Measurements from ENCODE around the gene SEC24D.

The SEC24D gene

GRCh38 chr4:118711052-118711451, 124.9 kb downstream of the SEC24D start:
- CTCF ChIA-PET = no interaction called here
- no peak overlapping the region for H3K27ac ChIP-seq
- no peak for DNase-seq (ENCODE audit: low spot score)
- TF ChIP-seq CTCF (conservative IDR thresholded peaks at IDR 0.05; ENCODE audit: low read depth) = no peak
- POLR2A ChIA-PET (ENCODE audit: low non-redundant PET) = no interaction called here

- DNase-seq (ENCODE audit: low spot score) = no peak
- no peak overlapping the region for H3K27ac ChIP-seq
- ChIA-PET CTCF (interaction anchor here (0.6 kb wide), 1 partner anchor 135 kb away, joined by 5 read pairs; no protein-coding TSS in a partner anchor), POLR2A (ENCODE audit: low non-redundant PET) (no interaction called here)
- TF ChIP-seq CTCF (conservative IDR thresholded peaks at IDR 0.05; ENCODE audit: low read depth) = no peak
Observed at GRCh38 chr4:118703118-118703517, 132.8 kb downstream of the SEC24D start.

- H3K27ac ChIP-seq = peak within 1 kb of the TSS; percentile 86
- CTCF ChIA-PET = interaction anchor here (0.6 to 0.7 kb wide), 2 partner anchors 283 to 339 kb away, joined by 3 read pairs; no protein-coding TSS in a partner anchor
- TF ChIP-seq CTCF (conservative IDR thresholded peaks at IDR 0.05; ENCODE audit: low read depth) = no peak
- POLR2A ChIA-PET (ENCODE audit: low non-redundant PET) = interaction anchor here (0.6 kb wide), 1 partner anchor 528 kb away, joined by 3 read pairs; no protein-coding TSS in a partner anchor
- DNase-seq (ENCODE audit: low spot score) = peak; percentile 80
Observed at GRCh38 chr4:118684873-118685811, 150.8 kb downstream of the SEC24D start, which contains the start of gene METTL14. Gene METTL14 (plus strand): TSS chr4:118685392. CDS start chr4:118685535, 143 bp downstream.

GRCh38 chr4:118683513-118683912, 152.4 kb downstream of the SEC24D start:
- ChIA-PET POLR2A (ENCODE audit: low non-redundant PET) (no interaction called here), CTCF (no interaction called here)
- no peak for TF ChIP-seq CTCF (conservative IDR thresholded peaks at IDR 0.05; ENCODE audit: low read depth)
- DNase-seq (ENCODE audit: low spot score) = peak; percentile 4
- no peak overlapping the region for H3K27ac ChIP-seq

GRCh38 chr4:118682928-118683327, 153.0 kb downstream of the SEC24D start:
- no peak overlapping the region for H3K27ac ChIP-seq
- POLR2A ChIA-PET (ENCODE audit: low non-redundant PET) = no interaction called here
- DNase-seq (ENCODE audit: low spot score) = peak; percentile 11
- TF ChIP-seq CTCF (conservative IDR thresholded peaks at IDR 0.05; ENCODE audit: low read depth) = peak; percentile 26; the same call in 1 of the 2 replicates
- CTCF ChIA-PET = no interaction called here

GRCh38 chr4:118680808-118681207, 155.1 kb downstream of the SEC24D start:
- H3K27ac ChIP-seq = no peak overlapping the region
- TF ChIP-seq CTCF (conservative IDR thresholded peaks at IDR 0.05; ENCODE audit: low read depth) = no peak
- ChIA-PET POLR2A (ENCODE audit: low non-redundant PET) (no interaction called here), CTCF (no interaction called here)
- DNase-seq (ENCODE audit: low spot score) = no peak
